ENCODE results near the gene ING1. TPM values are rescaled to one million over a fixed set of nuclear protein-coding genes. Genes with fewer than 3 reads are reported as not detected.
"Not testable (repeated sequence)": the region's sequence is repeated elsewhere in the genome, so short reads cannot be mapped to it uniquely, and the experiment has no call there.

ING1 gene
- 22.4 TPM for total RNA-seq

- no peak for FAIRE-seq
- DNase-seq (ENCODE audit: low spot score in 2 of 2): no peak
Observed at GRCh38 chr13:110713642-110713952, at the start of gene ING1. Gene ING1, plus strand, starts transcription at chr13:110713700. Its CDS starts 450 bp downstream, at chr13:110714150.

- no peak for FAIRE-seq
- DNase-seq (ENCODE audit: low spot score in 2 of 2): no peak
Observed at GRCh38 chr13:110664041-110664440, 49.5 kb upstream of the ING1 start.

- DNase-seq (ENCODE audit: low spot score in 2 of 2) (no peak), FAIRE-seq (no peak)
Observed at GRCh38 chr13:110664673-110665072, 48.8 kb upstream of the ING1 start.

- DNase-seq (ENCODE audit: low spot score in 2 of 2) (no peak), FAIRE-seq (no peak)
Observed at GRCh38 chr13:110665491-110666254, 47.8 kb upstream of the ING1 start.

- DNase-seq (ENCODE audit: low spot score in 2 of 2) (no peak), FAIRE-seq (no peak)
Observed at GRCh38 chr13:110666255-110666533, 47.3 kb upstream of the ING1 start.

GRCh38 chr13:110669036-110669435, 44.5 kb upstream of the ING1 start:
- DNase-seq (ENCODE audit: low spot score in 2 of 2) (no peak), FAIRE-seq (no peak)

- FAIRE-seq: not testable (repeated sequence)
Observed at GRCh38 chr13:110669814-110670213, 43.7 kb upstream of the ING1 start.

GRCh38 chr13:110676595-110677587, 36.6 kb upstream of the ING1 start:
- FAIRE-seq (no peak), DNase-seq (ENCODE audit: low spot score in 2 of 2) (no peak)

More at GRCh38 chr13:110669814-110670213, 43.7 kb upstream of the ING1 start:
- not testable (repeated sequence) for DNase-seq (ENCODE audit: low spot score in 2 of 2)

- DNase-seq (ENCODE audit: low spot score in 2 of 2): no peak
- FAIRE-seq: no peak
Observed at GRCh38 chr13:110677731-110678545, 35.6 kb upstream of the ING1 start.

- FAIRE-seq (no peak), DNase-seq (ENCODE audit: low spot score in 2 of 2) (no peak)
Observed at GRCh38 chr13:110680852-110681251, 32.6 kb upstream of the ING1 start.

GRCh38 chr13:110681868-110682550, 31.5 kb upstream of the ING1 start:
- no peak for FAIRE-seq
- no peak for DNase-seq (ENCODE audit: low spot score in 2 of 2)

GRCh38 chr13:110682746-110683145, 30.8 kb upstream of the ING1 start:
- DNase-seq (ENCODE audit: low spot score in 2 of 2) (no peak), FAIRE-seq (no peak)

GRCh38 chr13:110683203-110683883, 30.2 kb upstream of the ING1 start:
- FAIRE-seq: no peak
- DNase-seq (ENCODE audit: low spot score in 2 of 2): no peak

GRCh38 chr13:110683921-110684320, 29.6 kb upstream of the ING1 start:
- FAIRE-seq (no peak), DNase-seq (ENCODE audit: low spot score in 2 of 2) (no peak)

GRCh38 chr13:110684388-110685056, 29.0 kb upstream of the ING1 start:
- FAIRE-seq (no peak), DNase-seq (ENCODE audit: low spot score in 2 of 2) (no peak)

GRCh38 chr13:110685305-110686020, 28.0 kb upstream of the ING1 start:
- no peak for DNase-seq (ENCODE audit: low spot score in 2 of 2)
- no peak for FAIRE-seq

GRCh38 chr13:110687736-110688135, 25.8 kb upstream of the ING1 start:
- DNase-seq (ENCODE audit: low spot score in 2 of 2): no peak
- FAIRE-seq: no peak

- FAIRE-seq (no peak), DNase-seq (ENCODE audit: low spot score in 2 of 2) (no peak)
Observed at GRCh38 chr13:110689041-110689440, 24.5 kb upstream of the ING1 start.

- no peak for FAIRE-seq
Observed at GRCh38 chr13:110689711-110690110, 23.8 kb upstream of the ING1 start.

More at GRCh38 chr13:110689711-110690110, 23.8 kb upstream of the ING1 start:
- no peak for DNase-seq (ENCODE audit: low spot score in 2 of 2)

Data from frontal cortex (tissue), 4 donors.